RWPE2 (cell line): Measurements from ENCODE around the gene METTL25B.

Experiments used
- ATAC-seq: fragments of 200-7000 bp; cut with Tn5 transposase; 3 replicates; pipeline ENCODE4 v1.9.1; 2021; ENCODE audit warnings: low read depth
- DNase-seq: peaks from one replicate; pipeline ENCODE4 v3.0.0-alpha.2; 2020; ENCODE audit warnings: low spot score
- H3K27ac ChIP-seq: fragments of 450-650 bp; 2 replicates; pipeline ENCODE4 v1.5.1; 2017; ENCODE audit warnings: mild to moderate bottlenecking; ENCODE audit not compliant: poor library complexity, severe bottlenecking
- H3K27me3 ChIP-seq: fragments of 250-450 bp; sonication (Bioruptor Pico); 2 replicates; pipeline ENCODE4 v1.5.1; 2021; ENCODE audit warnings: mild to moderate bottlenecking, moderate library complexity; ENCODE audit not compliant: insufficient read depth, poor library complexity, severe bottlenecking
- H3K36me3 ChIP-seq: fragments of 250-450 bp; sonication (Bioruptor Pico); 2 replicates; pipeline ENCODE4 v1.5.1; 2020; ENCODE audit warnings: low read depth, mild to moderate bottlenecking, moderate library complexity
- H3K4me1 ChIP-seq: fragments of 250-450 bp; sonication (Bioruptor Pico); 2 replicates; pipeline ENCODE4 v1.5.1; 2021; ENCODE audit warnings: mild to moderate bottlenecking, moderate library complexity; ENCODE audit not compliant: insufficient read depth, poor library complexity, severe bottlenecking
- H3K4me3 ChIP-seq: fragments of 250-450 bp; sonication (Bioruptor Pico); 2 replicates; pipeline ENCODE4 v1.5.1; 2021; ENCODE audit warnings: mild to moderate bottlenecking, moderate library complexity; ENCODE audit not compliant: severe bottlenecking
- H3K9me3 ChIP-seq: fragments of 250-450 bp; sonication (Bioruptor Pico); 2 replicates; pipeline ENCODE4 v1.5.1; 2021; ENCODE audit warnings: mild to moderate bottlenecking, moderate library complexity; ENCODE audit not compliant: severe bottlenecking
- TF ChIP-seq, protein P1 (sequence below): fragments of 450-650 bp; IDR thresholded peaks from one replicate; pipeline ENCODE4 v1.5.1; 2017; ENCODE audit warnings: mild to moderate bottlenecking, moderate library complexity; ENCODE audit not compliant: poor library complexity, severe bottlenecking

Gene METTL25B

DNA sequence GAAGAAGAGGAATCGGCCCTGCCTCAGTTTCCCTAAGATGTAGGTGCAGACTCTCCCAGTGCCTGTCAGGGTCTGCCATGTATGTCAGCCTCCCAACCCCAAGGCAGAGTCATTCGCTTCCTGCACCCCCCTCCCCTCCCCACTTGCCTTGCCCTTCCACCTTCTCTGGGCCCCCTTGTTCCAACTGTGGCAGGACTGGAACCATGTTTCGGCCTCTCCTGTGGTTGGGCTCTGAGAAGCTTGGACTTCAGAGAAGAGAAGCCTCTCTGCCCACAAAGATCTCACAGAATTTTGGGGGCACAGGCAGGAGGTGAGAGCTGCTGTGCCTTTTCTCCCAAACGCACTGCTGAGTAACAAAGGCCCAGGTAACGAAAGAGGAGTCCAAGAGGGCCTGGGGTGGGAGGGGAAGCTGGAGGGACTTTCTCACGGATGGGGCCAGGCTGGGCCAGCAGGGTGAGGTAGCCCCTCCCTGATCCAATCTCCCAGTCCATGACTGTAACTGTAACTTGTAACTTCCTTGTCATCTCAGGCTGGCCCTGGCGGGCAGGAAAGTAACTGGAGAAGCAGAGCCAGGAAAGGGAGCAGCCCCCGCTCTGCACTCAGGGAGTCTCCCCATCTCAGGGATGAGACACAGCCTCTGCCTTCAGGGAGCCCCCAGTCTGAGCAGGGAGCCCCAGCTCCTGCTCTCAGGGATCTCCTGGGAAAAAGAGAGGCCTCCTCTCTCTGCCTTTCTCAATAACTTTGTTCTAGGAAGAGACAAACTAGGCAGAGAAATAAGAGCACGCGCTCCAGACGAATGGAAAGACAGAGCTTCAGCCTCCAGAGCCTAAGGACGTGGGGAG, 34.2 kb upstream of the METTL25B start:
- H3K4me1 ChIP-seq = peaks cover 42% of the 10 kb centered on the region
- H3K4me3 ChIP-seq = no peak overlapping the region
- no peaks in the 10 kb centered on the region for H3K27me3 ChIP-seq
- H3K27ac ChIP-seq = peak overlapping the region; percentile 26
- DNase-seq = peak; percentile 52
- H3K36me3 ChIP-seq = no peaks in the 10 kb centered on the region
- TF ChIP-seq, protein P1, sequence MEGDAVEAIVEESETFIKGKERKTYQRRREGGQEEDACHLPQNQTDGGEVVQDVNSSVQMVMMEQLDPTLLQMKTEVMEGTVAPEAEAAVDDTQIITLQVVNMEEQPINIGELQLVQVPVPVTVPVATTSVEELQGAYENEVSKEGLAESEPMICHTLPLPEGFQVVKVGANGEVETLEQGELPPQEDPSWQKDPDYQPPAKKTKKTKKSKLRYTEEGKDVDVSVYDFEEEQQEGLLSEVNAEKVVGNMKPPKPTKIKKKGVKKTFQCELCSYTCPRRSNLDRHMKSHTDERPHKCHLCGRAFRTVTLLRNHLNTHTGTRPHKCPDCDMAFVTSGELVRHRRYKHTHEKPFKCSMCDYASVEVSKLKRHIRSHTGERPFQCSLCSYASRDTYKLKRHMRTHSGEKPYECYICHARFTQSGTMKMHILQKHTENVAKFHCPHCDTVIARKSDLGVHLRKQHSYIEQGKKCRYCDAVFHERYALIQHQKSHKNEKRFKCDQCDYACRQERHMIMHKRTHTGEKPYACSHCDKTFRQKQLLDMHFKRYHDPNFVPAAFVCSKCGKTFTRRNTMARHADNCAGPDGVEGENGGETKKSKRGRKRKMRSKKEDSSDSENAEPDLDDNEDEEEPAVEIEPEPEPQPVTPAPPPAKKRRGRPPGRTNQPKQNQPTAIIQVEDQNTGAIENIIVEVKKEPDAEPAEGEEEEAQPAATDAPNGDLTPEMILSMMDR = no peak
- 0 out of 3 replicates have a peak, but pooled peaks have one; percentile 9 for ATAC-seq
- H3K9me3 ChIP-seq = no peaks in the 10 kb centered on the region

DNA sequence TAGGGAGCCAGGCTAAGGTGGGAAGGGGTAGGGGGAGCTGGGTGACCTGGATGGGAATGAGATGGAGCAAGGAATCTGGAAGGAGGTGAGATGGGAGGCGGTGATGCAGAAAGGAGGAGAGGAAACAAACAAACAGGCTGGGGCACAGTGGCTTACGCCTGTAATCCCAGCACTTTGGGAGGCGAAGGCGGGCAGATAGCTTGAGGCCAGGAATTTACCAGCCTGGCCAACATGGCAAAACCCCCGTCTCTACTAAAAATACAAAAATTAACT, 33.6 kb upstream of the METTL25B start:
- DNase-seq = no peak

DNA sequence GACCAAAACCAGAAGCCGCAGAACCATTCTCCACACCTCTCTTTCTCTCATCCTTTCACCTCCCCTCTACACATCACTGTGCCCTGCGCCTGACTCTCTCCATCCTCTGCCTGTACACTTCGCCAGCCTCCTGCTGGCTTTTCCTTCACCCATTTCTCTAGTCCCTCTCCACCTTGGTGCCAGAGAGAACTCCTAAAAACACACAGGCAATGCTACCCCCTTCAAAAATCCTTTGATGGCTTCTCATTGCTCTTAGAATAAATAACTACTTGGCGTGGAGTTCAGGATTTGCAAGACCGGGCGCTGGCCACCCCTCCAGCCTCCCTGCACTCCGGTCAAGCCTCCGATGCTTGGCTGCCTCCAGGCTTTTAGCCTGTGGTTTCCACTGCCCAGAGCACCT, 31.5 kb upstream of the METTL25B start:
- Histone ChIP-seq H3K27ac (no peak overlapping the region), H3K9me3 (no peaks in the 10 kb centered on the region), H3K4me3 (no peak overlapping the region), H3K4me1 (peaks cover 26% of the 10 kb centered on the region), H3K36me3 (no peaks in the 10 kb centered on the region), H3K27me3 (no peaks in the 10 kb centered on the region)
- TF ChIP-seq, protein P1 = no peak
- no peak for ATAC-seq
- no peak for DNase-seq

More for the DNA sequence above, 33.6 kb upstream of the METTL25B start:
- Histone ChIP-seq H3K27ac (peak overlapping the region; percentile 26), H3K4me3 (no peak overlapping the region), H3K27me3 (no peaks in the 10 kb centered on the region), H3K9me3 (no peaks in the 10 kb centered on the region), H3K4me1 (peaks cover 38% of the 10 kb centered on the region), H3K36me3 (no peaks in the 10 kb centered on the region)
- TF ChIP-seq, protein P1 = no peak
- no peak for ATAC-seq

DNA sequence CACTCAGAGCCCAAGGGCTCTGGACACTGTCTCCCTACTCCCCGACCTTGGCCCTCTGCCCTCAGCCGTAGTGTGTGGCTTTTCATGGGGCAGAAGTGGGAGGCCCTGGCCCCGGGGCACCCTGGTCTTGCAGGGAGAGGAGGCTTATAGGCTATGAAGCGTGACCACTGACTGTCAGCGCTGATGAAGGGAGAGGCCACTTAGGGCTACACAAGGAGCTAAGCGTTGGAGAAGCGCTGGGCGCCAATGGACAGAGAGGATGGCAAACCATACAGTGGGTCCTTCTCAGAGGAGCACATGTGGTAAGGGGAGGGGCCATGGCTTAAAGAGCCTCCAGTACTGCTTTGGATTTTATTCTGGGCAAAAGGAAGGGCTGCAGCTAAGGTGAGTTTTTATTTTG, 30.8 kb upstream of the METTL25B start:
- Histone ChIP-seq H3K4me1 (peaks cover 19% of the 10 kb centered on the region), H3K9me3 (no peaks in the 10 kb centered on the region), H3K36me3 (no peaks in the 10 kb centered on the region), H3K27me3 (no peaks in the 10 kb centered on the region), H3K4me3 (no peak overlapping the region), H3K27ac (no peak overlapping the region)
- TF ChIP-seq, protein P1 = no peak
- DNase-seq (no peak), ATAC-seq (no peak)

DNA sequence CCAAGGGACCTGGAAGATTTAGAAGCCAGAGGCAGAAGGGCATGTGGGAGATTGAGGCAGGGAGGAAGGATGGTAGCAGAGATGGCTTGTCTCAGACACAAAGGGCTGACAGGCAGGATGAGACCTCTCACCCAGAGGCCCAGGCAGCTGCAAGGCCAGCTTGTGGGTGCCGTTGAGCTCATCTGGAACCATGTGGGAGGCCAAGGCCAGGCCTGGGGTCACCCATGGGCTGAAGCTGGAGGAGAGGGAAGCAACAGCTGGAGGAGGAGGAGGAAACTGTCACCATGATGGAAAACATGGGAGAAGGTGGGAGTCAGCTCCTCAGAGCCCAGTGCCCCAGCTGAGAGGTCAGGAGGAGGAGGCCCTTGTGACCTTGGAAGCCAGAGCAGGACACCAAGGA, 29.3 kb upstream of the METTL25B start:
- no peaks in the 10 kb centered on the region for H3K27me3 ChIP-seq
- no peak overlapping the region for H3K27ac ChIP-seq
- no peaks in the 10 kb centered on the region for H3K9me3 ChIP-seq
- H3K4me3 ChIP-seq = no peak overlapping the region
- no peaks in the 10 kb centered on the region for H3K36me3 ChIP-seq
- DNase-seq (no peak), ATAC-seq (no peak)
- peaks cover 13% of the 10 kb centered on the region for H3K4me1 ChIP-seq
- TF ChIP-seq, protein P1 = no peak
